Kidney tubule cell (primary cell): ENCODE data around the gene TRMT1L.
A peak's percentile ranks its signal among the peaks of the same experiment; 100 is the strongest.
"Not testable (repeated sequence)": the region's sequence is repeated elsewhere in the genome, so short reads cannot be mapped to it uniquely, and the experiment has no call there.

Source experiments
- DNase-seq: peaks from one replicate; pipeline ENCODE4 v3.0.0-alpha.2; 2018; ENCODE audit warnings: low spot score

Gene TRMT1L, protein sequence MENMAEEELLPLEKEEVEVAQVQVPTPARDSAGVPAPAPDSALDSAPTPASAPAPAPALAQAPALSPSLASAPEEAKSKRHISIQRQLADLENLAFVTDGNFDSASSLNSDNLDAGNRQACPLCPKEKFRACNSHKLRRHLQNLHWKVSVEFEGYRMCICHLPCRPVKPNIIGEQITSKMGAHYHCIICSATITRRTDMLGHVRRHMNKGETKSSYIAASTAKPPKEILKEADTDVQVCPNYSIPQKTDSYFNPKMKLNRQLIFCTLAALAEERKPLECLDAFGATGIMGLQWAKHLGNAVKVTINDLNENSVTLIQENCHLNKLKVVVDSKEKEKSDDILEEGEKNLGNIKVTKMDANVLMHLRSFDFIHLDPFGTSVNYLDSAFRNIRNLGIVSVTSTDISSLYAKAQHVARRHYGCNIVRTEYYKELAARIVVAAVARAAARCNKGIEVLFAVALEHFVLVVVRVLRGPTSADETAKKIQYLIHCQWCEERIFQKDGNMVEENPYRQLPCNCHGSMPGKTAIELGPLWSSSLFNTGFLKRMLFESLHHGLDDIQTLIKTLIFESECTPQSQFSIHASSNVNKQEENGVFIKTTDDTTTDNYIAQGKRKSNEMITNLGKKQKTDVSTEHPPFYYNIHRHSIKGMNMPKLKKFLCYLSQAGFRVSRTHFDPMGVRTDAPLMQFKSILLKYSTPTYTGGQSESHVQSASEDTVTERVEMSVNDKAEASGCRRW

DNA sequence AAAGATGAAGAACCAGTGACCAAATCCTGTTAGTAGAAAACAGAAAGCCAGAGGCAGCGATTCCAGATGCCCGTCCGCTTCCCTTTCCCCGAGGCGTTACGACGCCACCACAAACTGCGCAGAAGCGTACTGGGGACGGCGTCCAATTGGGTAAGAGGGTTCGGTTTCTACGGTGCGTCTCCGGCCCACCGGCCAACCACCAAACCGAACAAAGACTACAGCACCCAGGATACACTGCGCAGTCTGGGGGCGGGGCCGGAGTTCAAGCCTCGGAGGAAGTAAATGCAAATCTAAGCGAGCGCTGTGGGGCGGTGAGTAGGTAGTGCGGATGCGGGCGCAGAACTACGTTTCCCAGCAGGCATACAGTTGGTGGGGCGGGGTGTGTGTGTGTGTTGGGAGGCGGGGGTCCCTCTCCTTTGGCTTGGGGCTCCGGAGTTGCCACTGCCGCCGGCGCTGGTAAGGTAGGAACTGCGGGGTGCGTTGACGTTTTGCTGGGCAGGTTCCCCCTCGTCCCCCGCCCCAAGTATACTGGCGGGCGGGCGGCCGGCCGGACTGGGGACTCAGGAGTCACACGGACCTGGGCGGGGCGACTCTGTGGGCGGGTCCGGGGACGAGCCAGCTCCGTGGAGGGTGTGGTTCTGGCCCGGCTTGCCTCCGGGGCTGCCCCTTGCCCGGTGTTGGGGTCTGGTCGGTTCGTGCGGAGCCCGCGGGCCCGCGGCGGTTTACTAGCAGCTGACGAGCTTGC lies at the start of gene TRMT1L, which contains the start of gene SWT1:
TRMT1L (minus strand) TSS at position 100 of the 745 bp plus-strand sequence. CDS start 241 bp downstream, outside the sequence.
SWT1 (plus strand) TSS at position 314 of the 745 bp plus-strand sequence. CDS start 3,675 bp downstream, outside the sequence.
- peak; percentile 99 for DNase-seq

DNA sequence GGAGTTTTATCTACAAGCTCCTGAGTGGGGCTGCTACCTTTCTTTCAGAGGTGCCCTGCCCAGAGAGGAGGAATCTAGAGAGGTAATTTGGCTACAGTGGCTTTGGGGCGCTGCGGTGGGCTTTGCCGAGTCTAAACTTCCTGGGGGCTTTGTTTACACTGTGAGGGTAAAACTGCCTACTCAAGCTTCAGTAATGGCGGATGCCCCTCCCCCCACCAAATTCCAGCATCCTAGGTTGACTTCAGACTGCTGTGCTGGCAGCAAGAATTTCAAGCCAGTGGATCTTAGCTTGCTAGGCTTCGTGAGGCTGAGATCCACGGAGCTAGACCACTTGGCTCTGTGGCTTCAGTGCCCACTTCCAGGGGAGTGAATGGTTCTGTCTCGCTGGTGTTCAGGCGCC lies 44.1 kb upstream of the TRMT1L start:
- no peak for DNase-seq

- not testable (repeated sequence) for DNase-seq
These were observed 42.0 kb upstream of the TRMT1L start for GRCh38 chr1:185198712-185199111.

- no peak for DNase-seq
These were observed 37.0 kb upstream of the TRMT1L start for GRCh38 chr1:185193756-185194155.

DNA sequence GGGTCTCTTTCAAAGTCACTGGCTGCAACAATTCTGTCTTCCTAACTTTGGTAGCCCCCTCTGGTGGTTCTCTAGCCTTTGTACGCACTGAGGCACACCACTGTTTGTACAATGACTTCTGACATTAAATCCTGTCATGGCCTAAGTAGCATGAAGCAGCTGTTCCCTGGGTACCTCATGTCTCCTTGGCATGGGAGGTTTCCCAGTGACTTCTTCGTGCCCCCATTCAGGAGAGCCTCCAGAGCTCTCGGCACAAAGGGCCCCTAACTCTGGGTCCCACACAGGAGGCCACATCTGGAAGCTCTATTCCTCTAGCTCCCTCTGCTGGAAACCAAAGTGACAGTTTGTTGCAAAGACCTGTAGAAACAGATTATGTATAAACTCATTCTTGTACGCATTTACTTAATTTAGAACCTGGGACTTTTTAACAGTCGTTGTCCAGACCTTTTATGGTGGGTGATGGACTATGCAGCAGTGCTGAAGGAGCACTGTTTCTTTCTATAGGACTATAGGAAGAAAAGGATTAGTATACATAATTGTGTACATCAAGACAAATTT lies 13.6 kb upstream of the TRMT1L start:
- peak; percentile 58 for DNase-seq

GRCh38 chr1:185166106-185166505 lies 9.4 kb upstream of the TRMT1L start:
- no peak for DNase-seq

GRCh38 chr1:185162491-185162890 lies 5.7 kb upstream of the TRMT1L start:
- DNase-seq = no peak

GRCh38 chr1:185159966-185160365 lies 3.2 kb upstream of the TRMT1L start:
- DNase-seq = peak; percentile 65

DNA sequence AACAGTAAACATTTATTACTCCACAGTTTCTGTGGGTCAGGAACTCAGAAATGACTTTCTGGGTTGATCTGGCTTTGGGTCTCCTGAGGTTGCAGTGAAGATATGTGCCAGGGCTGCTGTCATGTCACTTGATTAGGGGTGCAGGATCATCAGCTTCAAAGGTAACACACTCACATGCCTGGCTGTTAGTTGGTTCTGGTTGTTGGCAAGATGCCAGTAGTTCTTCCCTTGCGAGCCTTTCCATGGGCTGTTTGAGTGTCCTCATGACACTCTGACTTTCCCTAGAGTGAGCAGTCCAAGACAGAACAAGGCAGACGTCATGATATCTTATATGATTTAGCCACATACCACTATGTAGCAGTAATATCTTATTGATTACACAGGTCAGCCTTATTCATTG lies 2.0 kb upstream of the TRMT1L start:
- DNase-seq = peak; percentile 13

DNA sequence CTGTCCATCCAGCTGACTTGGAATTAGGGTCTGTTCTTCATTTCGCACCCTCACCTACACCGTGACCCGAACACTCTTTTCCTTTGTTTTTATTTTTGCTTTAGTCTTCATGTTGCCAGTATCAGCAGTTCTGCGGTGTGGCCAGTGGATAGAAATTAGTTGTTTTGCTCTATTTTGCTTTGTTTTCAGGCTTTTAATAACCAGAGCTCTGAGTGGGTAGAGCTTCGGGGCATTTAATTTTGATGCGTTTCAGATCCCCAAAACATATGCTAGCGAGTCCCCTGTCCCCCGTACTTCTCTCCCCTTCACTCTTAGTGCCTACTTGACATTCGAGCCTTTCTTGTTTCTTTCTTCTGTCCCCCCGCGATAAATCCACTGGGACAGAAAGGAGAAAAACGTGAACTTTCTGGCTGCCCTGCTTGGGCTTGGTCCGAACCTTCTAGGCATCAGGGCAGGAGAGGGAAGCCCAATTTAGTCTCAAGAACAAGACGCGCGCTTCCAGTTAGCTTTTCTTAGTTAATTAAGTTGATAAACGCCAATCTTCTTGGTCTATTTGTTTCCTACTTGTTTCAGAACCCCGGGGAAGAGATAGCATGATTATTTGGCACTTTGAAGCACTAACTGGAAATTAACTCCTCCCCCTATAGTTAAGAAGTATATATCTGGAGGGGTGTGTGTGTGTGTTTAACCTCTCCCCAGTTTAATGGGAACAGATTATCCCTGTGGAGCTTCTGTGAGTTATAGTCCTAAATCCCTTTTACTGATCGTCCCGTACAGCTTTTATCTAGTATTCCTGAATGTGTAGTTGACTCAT lies 1.1 kb upstream of the TRMT1L start:
- peak; percentile 6 for DNase-seq

DNA sequence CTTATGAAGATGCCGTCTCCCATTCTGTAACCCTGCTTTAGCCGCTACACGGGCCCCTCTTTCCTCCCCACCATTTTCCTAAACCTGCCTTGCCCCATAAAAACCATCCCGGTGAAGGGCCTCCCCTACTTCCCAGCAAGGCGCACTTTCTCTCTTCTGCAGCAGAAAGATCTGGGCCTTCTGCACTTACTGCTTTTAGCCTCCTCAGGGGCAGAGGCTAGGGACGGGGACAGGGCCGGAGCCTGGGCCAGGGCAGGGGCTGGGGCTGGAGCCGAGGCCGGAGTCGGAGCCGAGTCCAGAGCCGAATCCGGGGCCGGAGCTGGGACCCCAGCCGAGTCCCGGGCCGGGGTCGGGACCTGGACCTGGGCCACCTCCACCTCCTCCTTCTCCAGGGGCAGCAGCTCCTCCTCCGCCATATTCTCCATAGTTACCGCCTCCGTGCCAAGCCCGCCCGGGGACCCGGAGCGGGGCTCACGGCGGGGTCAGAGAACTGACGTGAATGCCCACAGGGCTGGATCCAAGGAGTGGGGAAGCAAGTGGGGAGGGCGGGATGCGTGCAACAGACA lies 382 bp downstream of the TRMT1L start:
- no peak for DNase-seq

- peak; percentile 70 for DNase-seq
These were observed 1.0 kb downstream of the TRMT1L start for GRCh38 chr1:185155600-185156287.

GRCh38 chr1:185154912-185155513 lies 1.7 kb downstream of the TRMT1L start:
- peak; percentile 11 for DNase-seq

- no peak for DNase-seq
These were observed 4.5 kb downstream of the TRMT1L start for GRCh38 chr1:185152187-185152767.

- no peak for DNase-seq
These were observed 5.5 kb downstream of the TRMT1L start for GRCh38 chr1:185151215-185151614.

GRCh38 chr1:185144233-185144632 lies 12.5 kb downstream of the TRMT1L start:
- peak; percentile 13 for DNase-seq

GRCh38 chr1:185139246-185139645 lies 17.5 kb downstream of the TRMT1L start:
- DNase-seq = no peak

- no peak for DNase-seq
These were observed 18.7 kb downstream of the TRMT1L start for GRCh38 chr1:185137896-185138545.

DNA sequence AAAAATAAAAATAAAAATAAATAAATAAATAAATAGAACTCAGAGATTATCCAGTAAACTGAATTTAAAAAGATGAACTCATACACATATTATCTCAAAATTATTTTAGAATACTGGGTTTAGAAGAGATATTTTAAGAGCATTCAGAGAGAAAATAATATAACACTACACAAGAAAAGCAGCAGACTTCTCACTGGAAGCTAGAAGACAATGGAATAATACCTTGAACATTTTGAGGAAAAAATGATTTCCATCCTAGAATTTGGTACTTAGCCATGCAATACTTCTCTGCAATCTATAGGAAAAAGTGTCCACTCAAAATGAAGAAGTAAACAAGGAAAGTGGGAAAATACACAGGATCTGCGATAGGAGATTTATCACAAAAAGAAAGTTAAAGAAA lies 24.2 kb downstream of the TRMT1L start:
- no peak for DNase-seq
